Measurements from ENCODE around the gene SMAD7. TPM values are rescaled to one million over a fixed set of nuclear protein-coding genes. Genes with fewer than 3 reads are reported as not detected.

Gene SMAD7
- total RNA-seq, 2 experiments from 2014 or later = 2.9 to 15.1 TPM

DNA sequence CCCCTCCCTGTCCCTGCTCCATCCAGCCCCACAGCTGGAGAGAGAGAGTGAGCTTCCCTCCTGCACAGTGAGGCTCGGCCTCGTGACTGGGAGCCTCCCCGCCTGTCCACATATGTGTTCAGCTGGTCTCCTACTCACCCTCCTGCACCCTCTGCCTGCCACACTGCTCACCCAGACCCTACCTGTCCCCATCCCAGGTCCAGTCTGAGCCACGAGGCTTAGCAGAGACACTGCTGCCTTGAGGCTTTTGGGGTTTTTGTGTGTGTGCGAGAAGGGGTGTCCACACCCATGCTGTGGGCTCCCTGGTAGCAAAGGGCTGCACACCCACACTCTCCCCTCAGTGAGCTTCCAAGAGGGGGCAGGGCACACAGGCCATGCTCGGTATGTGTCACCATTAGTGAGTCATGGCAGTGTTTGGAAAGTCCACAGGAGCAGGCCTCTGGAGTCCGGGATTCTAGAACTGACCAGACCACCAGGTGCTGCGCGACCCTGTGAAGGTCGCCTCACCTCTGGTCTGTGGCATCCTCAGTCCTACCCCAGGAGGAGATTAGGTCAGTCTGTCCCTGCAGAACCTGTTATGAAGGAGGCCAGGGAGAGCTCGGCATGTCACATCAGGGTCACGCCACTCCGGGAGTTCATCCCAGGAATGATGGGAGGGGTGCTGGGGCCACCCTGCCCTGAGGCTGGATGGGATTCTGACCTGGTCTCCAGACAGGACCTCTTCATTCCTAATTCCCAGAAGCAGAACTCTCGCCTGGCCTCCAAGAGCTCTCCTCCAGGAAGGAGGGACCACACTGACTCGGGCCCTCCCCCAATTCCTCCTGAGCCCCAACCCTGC lies 39.9 kb upstream of the SMAD7 start:
- Histone ChIP-seq H3K27ac (ENCODE audit: low read depth, low read length, poor library complexity, severe bottlenecking) (no peak overlapping the region), H4K20me1 (ENCODE audit: insufficient read depth, low read length) (no peaks in the 10 kb centered on the region), H3K4me1 (ENCODE audit: insufficient read depth, low read length, poor library complexity, severe bottlenecking) (peaks cover 17% of the 10 kb centered on the region), H3K36me3 (ENCODE audit: insufficient read depth, low read length) (no peaks in the 10 kb centered on the region), H3K4me2 (ENCODE audit: low read length) (no peak overlapping the region), H3K9me3 (ENCODE audit: low read length) (no peaks in the 10 kb centered on the region), H3K9me2 (ENCODE audit: insufficient read depth, low read length) (no peaks in the 10 kb centered on the region), H3K79me2 (ENCODE audit: insufficient read depth, low read depth, low read length) (no peaks in the 10 kb centered on the region), H2AFZ (ENCODE audit: low read length) (no peak overlapping the region), H3K4me3 (ENCODE audit: low read depth, low read length, poor library complexity, severe bottlenecking) (no peak overlapping the region)
- TF ChIP-seq, protein P1, sequence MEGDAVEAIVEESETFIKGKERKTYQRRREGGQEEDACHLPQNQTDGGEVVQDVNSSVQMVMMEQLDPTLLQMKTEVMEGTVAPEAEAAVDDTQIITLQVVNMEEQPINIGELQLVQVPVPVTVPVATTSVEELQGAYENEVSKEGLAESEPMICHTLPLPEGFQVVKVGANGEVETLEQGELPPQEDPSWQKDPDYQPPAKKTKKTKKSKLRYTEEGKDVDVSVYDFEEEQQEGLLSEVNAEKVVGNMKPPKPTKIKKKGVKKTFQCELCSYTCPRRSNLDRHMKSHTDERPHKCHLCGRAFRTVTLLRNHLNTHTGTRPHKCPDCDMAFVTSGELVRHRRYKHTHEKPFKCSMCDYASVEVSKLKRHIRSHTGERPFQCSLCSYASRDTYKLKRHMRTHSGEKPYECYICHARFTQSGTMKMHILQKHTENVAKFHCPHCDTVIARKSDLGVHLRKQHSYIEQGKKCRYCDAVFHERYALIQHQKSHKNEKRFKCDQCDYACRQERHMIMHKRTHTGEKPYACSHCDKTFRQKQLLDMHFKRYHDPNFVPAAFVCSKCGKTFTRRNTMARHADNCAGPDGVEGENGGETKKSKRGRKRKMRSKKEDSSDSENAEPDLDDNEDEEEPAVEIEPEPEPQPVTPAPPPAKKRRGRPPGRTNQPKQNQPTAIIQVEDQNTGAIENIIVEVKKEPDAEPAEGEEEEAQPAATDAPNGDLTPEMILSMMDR (conservative IDR thresholded peaks at IDR 0.05; ENCODE audit: low read length) = no peak
- TF ChIP-seq EZH2phosphoT487 (IDR thresholded peaks at IDR 0.05; ENCODE audit: borderline replicate concordance, low read depth, low read length) = no peak
- intact Hi-C loops (cut with micrococcal nuclease; ENCODE audit: unreplicated experiment) = no loop called here
- POLR2A ChIA-PET = no interaction called here
- BruUV-seq (replicated peaks) = no TSS peak
- DNase-seq (ENCODE audit: low spot score) = no peak
- CTCF ChIA-PET (ENCODE audit: unreplicated experiment) = interaction anchor here (0.6 kb wide), 1 partner anchor 276 kb away, joined by 3 read pairs; no protein-coding TSS in a partner anchor

- no peaks in the 10 kb centered on the region for H3K79me2 ChIP-seq (ENCODE audit: insufficient read depth, low read depth, low read length)
- no peak overlapping the region for H3K4me3 ChIP-seq (ENCODE audit: low read depth, low read length, poor library complexity, severe bottlenecking)
- BruUV-seq (replicated peaks) = no TSS peak
- no peak overlapping the region for H3K27ac ChIP-seq (ENCODE audit: low read depth, low read length, poor library complexity, severe bottlenecking)
- no peak for TF ChIP-seq EZH2phosphoT487 (IDR thresholded peaks at IDR 0.05; ENCODE audit: borderline replicate concordance, low read depth, low read length)
- TF ChIP-seq, protein P1 (conservative IDR thresholded peaks at IDR 0.05; ENCODE audit: low read length) = no peak
- no peaks in the 10 kb centered on the region for H3K36me3 ChIP-seq (ENCODE audit: insufficient read depth, low read length)
- H3K4me2 ChIP-seq (ENCODE audit: low read length) = no peak overlapping the region
- H4K20me1 ChIP-seq (ENCODE audit: insufficient read depth, low read length) = no peaks in the 10 kb centered on the region
- POLR2A ChIA-PET = no interaction called here
- intact Hi-C loops (cut with micrococcal nuclease; ENCODE audit: unreplicated experiment) = no loop called here
- peaks cover 17% of the 10 kb centered on the region for H3K4me1 ChIP-seq (ENCODE audit: insufficient read depth, low read length, poor library complexity, severe bottlenecking)
- CTCF ChIA-PET (ENCODE audit: unreplicated experiment) = no interaction called here
- H3K9me3 ChIP-seq (ENCODE audit: low read length) = no peaks in the 10 kb centered on the region
- H3K9me2 ChIP-seq (ENCODE audit: insufficient read depth, low read length) = no peaks in the 10 kb centered on the region
- no peak for DNase-seq (ENCODE audit: low spot score)
- no peak overlapping the region for H2AFZ ChIP-seq (ENCODE audit: low read length)
Measured at GRCh38 chr18:48989304-48990303, 38.8 kb upstream of the SMAD7 start.

Data from OCI-LY7 (cell line).